Stomach (tissue), 9 donors: ENCODE results near the gene PTGES. TPM values are rescaled to one million over a fixed set of nuclear protein-coding genes. Genes with fewer than 3 reads are reported as not detected.

Experiments used
- DNase-seq, 2 donors: peaks; one replicate each; pipeline versions ENCODE4 v3.0.0 to v3.0.0-alpha.2; 2013 to 2019
- H3K27ac ChIP-seq, 5 donors: fragments of 200-600 bp in 4 of 5; sonication (generic) in 4 of 5; one replicate each; pipeline ENCODE4 v1.5.1; 2013 to 2019; ENCODE audit warnings: mild to moderate bottlenecking in 1 of 5, moderate library complexity in 1 of 5
- H3K27me3 ChIP-seq, 3 donors: fragments of 200-600 bp; sonication (generic); one replicate each; pipeline ENCODE4 v1.5.1; 2017 to 2019; ENCODE audit warnings: mixed run types in 1 of 3
- H3K36me3 ChIP-seq, 4 donors: fragments of 200-600 bp; sonication (generic); 1 replicate in 3 of 4; 2 replicates in 1 of 4; pipeline ENCODE4 v1.5.1; 2016 to 2019
- H3K4me1 ChIP-seq, 4 donors: fragments of 200-600 bp; sonication (generic); one replicate each; pipeline ENCODE4 v1.5.1; 2016 to 2019
- H3K4me3 ChIP-seq, 4 donors: fragments of 200-600 bp; sonication (generic) in 3 of 4; one replicate each; pipeline ENCODE4 v1.5.1; 2016 to 2019; ENCODE audit warnings: mild to moderate bottlenecking in 1 of 4
- H3K9me3 ChIP-seq, 4 donors: fragments of 200-600 bp; sonication (generic); one replicate each; pipeline ENCODE4 v1.5.1; 2016 to 2019
- CTCF ChIP-seq, 7 experiments: fragments of 450-650 bp in 4 of 7; fragments of 200-600 bp in 3 of 7; sonication (generic) in 3 of 7; IDR thresholded peaks; one replicate each; pipeline ENCODE4 v1.5.1; 2016 to 2019; ENCODE audit warnings: antibody characterized with exemption in 7 of 7, control low read depth in 2 of 7, mild to moderate bottlenecking in 1 of 7
- EP300 ChIP-seq: sonication (generic); formaldehyde crosslinking; IDR thresholded peaks from one replicate; pipeline ENCODE4 v1.6.1; 2017; ENCODE audit warnings: antibody characterized with exemption
- POLR2A ChIP-seq, 4 donors: fragments of 450-650 bp; IDR thresholded peaks; one replicate each; pipeline ENCODE4 v1.6.1; 2016; ENCODE audit warnings: antibody characterized with exemption in 4 of 4, control low read depth in 2 of 4, mild to moderate bottlenecking in 1 of 4, moderate library complexity in 1 of 4
- POLR2AphosphoS5 ChIP-seq, 3 donors: sonication (generic); formaldehyde crosslinking; IDR thresholded peaks; one replicate each; pipeline ENCODE4 v1.6.1; 2016; ENCODE audit warnings: antibody characterized with exemption in 3 of 3
- WGBS, 5 donors: extraction: QIAGEN DNeasy Blood & Tissue Kit in 3 of 5; methylation state at CpG; one replicate each; pipeline versions ENCODE4 v1.1.5 to v1.1.7; 2013 to 2018; 5-methylcytosine and 5-hydroxymethylcytosine counted together
- intact Hi-C: fragments of 100-400 bp; cut with DNase I; formaldehyde crosslinking; loops from one replicate; pipeline ENCODE4 v1.15.1; 2023; ENCODE audit warnings: low total_unique reads
- polyA plus RNA-seq, 3 donors: library from polyadenylated mRNA; stranded (reverse); fragments of 200-250 nt; gene quantifications; one replicate each; pipeline ENCODE4 v1.2.3, GENCODE V29; 2013
- total RNA-seq, 5 donors: library from RNA; depleted of rRNA; stranded (reverse); fragments of >200 nt; gene quantifications; one replicate each; pipeline versions ENCODE4 v1.1.0 to v1.2.3, GENCODE V29; 2014 to 2016
- donor health status: healthy with polysubstance abuse.
- donor health status: Bipolar disorder and iron deficiency.
- donor health status: healthy.

Gene PTGES
- total and polyA plus RNA-seq, 8 donors: 0.58 to 15.3 (median 3.6) TPM; not detected in 1

- Histone ChIP-seq H3K4me3 (no peak overlapping the region), H3K4me1 (peaks cover 11 to 49% (median 16%) of the 10 kb centered on the region in 4 donors), H3K27me3 (peaks cover 0 to 3% (median 0%) of the 10 kb centered on the region in 3 donors), H3K27ac (peak overlapping the region in 1 of 5 donors; percentile 83), H3K9me3 (no peaks in the 10 kb centered on the region), H3K36me3 (no peaks in the 10 kb centered on the region)
- intact Hi-C loops: no loop called here
- 68 to 74% (median 73%) methylated on average over 16 to 20 of the region's 20 CpGs for WGBS, 5 donors
- peak in 1 of 2 donors; percentile 28 for DNase-seq
- TF ChIP-seq POLR2A (IDR thresholded peaks at IDR 0.05) (no peak), CTCF (IDR thresholded peaks at IDR 0.05) (no peak), EP300 (no peak), POLR2AphosphoS5 (IDR thresholded peaks at IDR 0.05) (no peak)
Observed at GRCh38 chr9:129774791-129775447, 22.1 kb upstream of the PTGES start.

DNA sequence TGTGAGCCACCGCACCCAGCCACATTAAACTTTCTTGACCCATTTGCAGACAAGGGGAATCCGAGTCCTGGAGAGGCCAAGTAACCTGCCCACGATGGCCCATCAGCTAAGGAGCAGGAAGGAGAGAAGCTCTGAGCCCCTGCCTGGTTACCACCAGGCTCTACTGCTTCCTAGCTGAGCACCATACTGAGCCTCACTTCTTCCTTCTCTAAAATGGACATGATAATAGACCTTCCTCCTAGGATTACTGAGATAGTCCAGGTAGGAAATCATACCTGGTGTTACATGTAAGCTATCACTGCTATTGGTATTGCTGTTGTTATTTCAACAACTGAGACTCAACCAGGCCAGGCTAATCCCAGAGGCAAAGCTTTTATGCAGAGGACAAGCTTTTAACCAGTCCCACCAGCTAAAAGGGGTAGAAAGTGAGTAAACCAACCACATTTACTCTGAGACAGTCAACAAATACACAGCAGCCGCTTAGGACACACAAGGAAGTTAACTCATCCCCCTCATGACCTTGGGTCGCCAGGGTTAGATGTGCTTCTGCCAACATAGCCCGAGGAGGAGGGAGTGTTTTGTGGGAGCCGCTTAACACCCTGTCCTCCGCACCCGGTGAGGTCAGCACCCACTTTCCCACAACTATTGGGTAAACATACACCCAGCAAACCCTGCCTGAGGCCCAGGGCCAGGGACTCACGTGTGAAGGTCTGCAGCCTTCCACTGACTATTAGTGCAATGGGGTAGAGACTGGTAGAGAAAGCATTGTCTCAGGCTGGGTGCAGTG lies 20.6 kb upstream of the PTGES start:
- H3K27ac ChIP-seq: peak overlapping the region in 1 of 5 donors; percentile 31
- peaks cover 0 to 2% (median 0%) of the 10 kb centered on the region in 3 donors for H3K27me3 ChIP-seq
- peaks cover 11 to 49% (median 16%) of the 10 kb centered on the region in 4 donors for H3K4me1 ChIP-seq
- TF ChIP-seq CTCF (IDR thresholded peaks at IDR 0.05): no peak
- peak in 1 of 3 donors; percentile 25 for TF ChIP-seq POLR2AphosphoS5 (IDR thresholded peaks at IDR 0.05)
- H3K36me3 ChIP-seq: no peaks in the 10 kb centered on the region
- H3K4me3 ChIP-seq: no peak overlapping the region
- peak; percentile 53 to 57 for DNase-seq
- WGBS, 5 donors: 44 to 54% (median 45%) methylated on average over 9 to 10 of the region's 10 CpGs
- H3K9me3 ChIP-seq: no peaks in the 10 kb centered on the region
- intact Hi-C loops: no loop called here

DNA sequence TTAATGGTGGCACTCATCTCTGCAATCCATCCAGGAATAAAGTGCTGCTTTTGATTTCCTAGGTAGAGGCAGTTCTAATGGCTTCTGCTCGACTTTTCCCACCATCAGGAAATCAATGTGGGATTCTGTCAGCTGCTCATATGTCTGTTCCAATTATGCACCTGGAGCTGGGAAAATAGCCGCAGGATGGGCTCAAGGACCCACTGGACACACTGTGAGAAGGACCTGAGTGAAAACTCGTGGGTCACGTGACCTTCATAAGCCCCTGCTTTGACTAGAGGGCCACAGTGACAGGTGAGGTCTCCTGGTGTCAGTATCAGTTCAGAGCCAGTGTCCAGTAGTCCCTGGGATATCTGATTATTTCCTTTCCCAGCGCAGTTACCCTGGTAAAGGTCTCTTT lies 17.9 kb upstream of the PTGES start:
- intact Hi-C loops: no loop called here
- no peaks in the 10 kb centered on the region for H3K36me3 ChIP-seq
- TF ChIP-seq CTCF (IDR thresholded peaks at IDR 0.05): no peak
- TF ChIP-seq POLR2A (IDR thresholded peaks at IDR 0.05): no peak
- TF ChIP-seq POLR2AphosphoS5 (IDR thresholded peaks at IDR 0.05): no peak
- H3K4me3 ChIP-seq: no peak overlapping the region
- WGBS, 5 donors: 79 to 95% (median 81%) methylated on average over 5 of the region's 5 CpGs
- no peak for DNase-seq
- peaks cover 0 to 26% (median 3%) of the 10 kb centered on the region in 4 donors for H3K4me1 ChIP-seq
- H3K27ac ChIP-seq: no peak overlapping the region
- no peaks in the 10 kb centered on the region for H3K9me3 ChIP-seq
- H3K27me3 ChIP-seq: no peaks in the 10 kb centered on the region

- intact Hi-C loops: no loop called here
- no peaks in the 10 kb centered on the region for H3K9me3 ChIP-seq
- WGBS, 5 donors: 43 to 70% (median 54%) methylated on average over 5 of the region's 5 CpGs
- no peak for DNase-seq
- peaks cover 0 to 16% (median 3%) of the 10 kb centered on the region in 4 donors for H3K4me1 ChIP-seq
- no peak overlapping the region for H3K27ac ChIP-seq
- no peak overlapping the region for H3K4me3 ChIP-seq
- H3K27me3 ChIP-seq: no peaks in the 10 kb centered on the region
- TF ChIP-seq EP300 (no peak), POLR2AphosphoS5 (IDR thresholded peaks at IDR 0.05) (no peak), CTCF (IDR thresholded peaks at IDR 0.05) (no peak), POLR2A (IDR thresholded peaks at IDR 0.05) (no peak)
- H3K36me3 ChIP-seq: no peaks in the 10 kb centered on the region
Observed at GRCh38 chr9:129769669-129770068, 16.8 kb upstream of the PTGES start.
